HTERT RPE-1 (cell line): ENCODE data around the gene LRRC51.
"Not testable (repeated sequence)": the region's sequence is repeated elsewhere in the genome, so short reads cannot be mapped to it uniquely, and the experiment has no call there.

Source experiments
- in situ Hi-C: fragments of 300-500 bp; cut with MboI; formaldehyde crosslinking; loops from 4 replicates; pipeline ENCODE4 v1.14.3; 2020; ENCODE audit warnings: low sequenced_read_pairs

LRRC51 gene

GRCh38 chr11:72102946-72103753, 22.5 kb downstream of the LRRC51 start, which contains the start of gene LAMTOR1:
Gene LAMTOR1, minus strand, starts transcription at chr11:72103297. Its CDS starts 73 bp downstream, at chr11:72103224.
- in situ Hi-C loops: no loop called here

GRCh38 chr11:72103754-72104167, 23.1 kb downstream of the LRRC51 start:
- in situ Hi-C loops: no loop called here

GRCh38 chr11:72105888-72106287, 25.2 kb downstream of the LRRC51 start, which contains the start of gene TOMT:
Gene TOMT, plus strand, starts transcription at chr11:72105924. Its CDS starts 28 bp downstream, at chr11:72105952.
- in situ Hi-C loops: no loop called here

- in situ Hi-C loops: no loop called here
These were observed 30.9 kb downstream of the LRRC51 start for GRCh38 chr11:72111300-72112142.

GRCh38 chr11:72112143-72112977, 31.7 kb downstream of the LRRC51 start, which contains the start of gene ANAPC15:
Gene ANAPC15, minus strand, starts transcription at chr11:72112695. Its CDS starts 1,419 bp downstream, at chr11:72111276.
- in situ Hi-C loops: no loop called here

GRCh38 chr11:72112978-72113808, 32.5 kb downstream of the LRRC51 start:
- in situ Hi-C loops: no loop called here

GRCh38 chr11:72114570-72114969, 33.9 kb downstream of the LRRC51 start:
- in situ Hi-C loops: no loop called here

- in situ Hi-C loops: no loop called here
These were observed 35.5 kb downstream of the LRRC51 start for GRCh38 chr11:72116019-72116755.

- in situ Hi-C loops: no loop called here
These were observed 38.5 kb downstream of the LRRC51 start for GRCh38 chr11:72119198-72119597.

GRCh38 chr11:72120930-72121329, 40.3 kb downstream of the LRRC51 start:
- in situ Hi-C loops: no loop called here

- in situ Hi-C loops: no loop called here
These were observed 42.0 kb downstream of the LRRC51 start for GRCh38 chr11:72122607-72123006.

- in situ Hi-C loops: no loop called here
These were observed 42.5 kb downstream of the LRRC51 start for GRCh38 chr11:72123117-72123653.

GRCh38 chr11:72124046-72124445, 43.4 kb downstream of the LRRC51 start:
- in situ Hi-C loops: no loop called here

- in situ Hi-C loops: no loop called here
These were observed 45.3 kb downstream of the LRRC51 start for GRCh38 chr11:72125956-72126355.

- in situ Hi-C loops: no loop called here
These were observed 47.3 kb downstream of the LRRC51 start for GRCh38 chr11:72127923-72128322.

- in situ Hi-C loops: no loop called here
These were observed 48.7 kb downstream of the LRRC51 start for GRCh38 chr11:72129381-72129780.

GRCh38 chr11:72132646-72133045, 52.0 kb downstream of the LRRC51 start:
- in situ Hi-C loops: no loop called here

- in situ Hi-C loops: not testable (repeated sequence)
These were observed 54.8 kb downstream of the LRRC51 start, which contains the start of gene FOLR3 for GRCh38 chr11:72135473-72135872. Gene FOLR3, plus strand, starts transcription at chr11:72135725. Its CDS starts 228 bp downstream, at chr11:72135953.
